Hepatocyte (in vitro differentiated cells): Measurements from ENCODE around the gene ZBTB7B.

Experiments used
- CTCF ChIP-seq: fragments of 200-600 bp; sonication (generic); IDR thresholded peaks from 2 replicates; pipeline ENCODE4 v1.5.1; 2016; ENCODE audit warnings: antibody characterized with exemption, mild to moderate bottlenecking; ENCODE audit not compliant: poor library complexity
- EZH2 ChIP-seq: fragments of 200-600 bp; sonication (generic); IDR thresholded peaks from 2 replicates; pipeline ENCODE4 v1.6.1; 2016; ENCODE audit warnings: antibody characterized with exemption, mild to moderate bottlenecking, borderline replicate concordance

- TF ChIP-seq CTCF (peak; percentile 92), EZH2 (no peak)
Measured at GRCh38 chr1:155061381-155062150, 59.0 kb downstream of the ZBTB7B start.
